Measurements from ENCODE around the gene LBR.

The LBR gene

DNA sequence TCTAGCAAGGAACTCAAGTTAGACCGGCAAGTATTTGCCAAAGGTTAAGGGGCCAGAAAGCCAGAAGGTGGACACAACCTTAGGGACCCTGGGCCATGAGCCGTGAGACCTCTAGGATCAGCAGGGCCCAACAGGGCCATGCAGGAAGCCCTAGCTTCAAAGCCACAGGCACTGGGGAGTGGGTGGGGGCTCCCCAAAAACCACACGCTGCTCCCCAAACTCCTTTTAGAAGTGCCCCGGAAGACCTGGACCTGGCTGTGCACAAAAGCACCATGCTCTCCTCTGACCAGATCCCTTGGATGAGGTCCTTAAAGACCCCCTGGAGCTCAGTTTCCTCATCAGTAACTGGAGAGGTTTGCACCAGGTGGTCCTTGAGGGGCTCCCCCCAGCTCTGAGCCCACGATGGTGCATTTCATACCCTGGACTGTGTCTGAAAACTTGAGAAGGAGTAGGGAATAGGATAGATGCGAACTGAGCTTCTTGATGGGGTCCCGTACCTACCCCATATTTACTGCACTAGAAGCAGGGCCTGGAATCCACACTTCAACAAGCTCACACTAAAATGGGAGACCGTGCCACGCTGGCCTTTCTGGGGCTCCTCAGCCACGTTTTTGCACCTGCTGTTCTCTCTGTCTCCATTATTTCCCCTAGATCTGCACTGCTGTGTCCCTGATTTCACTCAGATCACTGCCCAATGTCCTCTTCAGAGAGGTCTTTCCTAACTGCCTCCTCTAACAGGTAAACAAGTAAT, 40.6 kb upstream of the LBR start:
- peaks cover 2% of the 10 kb centered on the region for H3K79me1 ChIP-seq (ENCODE audit: low read length)
- H4K8ac ChIP-seq (ENCODE audit: low read depth, low read length): no peak overlapping the region
- H3K23ac ChIP-seq (ENCODE audit: low read length): no peak overlapping the region
- H3K79me2 ChIP-seq (ENCODE audit: control insufficient read depth, insufficient read depth, low read length, poor library complexity): no peaks in the 10 kb centered on the region
- H3K4me1 ChIP-seq (ENCODE audit: control insufficient read depth in 1 of 2, insufficient read depth in 2 of 2, low read length in 2 of 2): peaks cover 6 to 7% of the 10 kb centered on the region in 2 experiments
- no peak overlapping the region for H2BK12ac ChIP-seq (ENCODE audit: low read length)
- no peak overlapping the region for H3K4me2 ChIP-seq (ENCODE audit: low read length)
- no peaks in the 10 kb centered on the region for H3K36me3 ChIP-seq (ENCODE audit: control insufficient read depth in 1 of 2, insufficient read depth in 2 of 2, low read length in 2 of 2)
- no peak for DNase-seq
- no peak overlapping the region for H4K12ac ChIP-seq (ENCODE audit: low read depth, low read length)
- H3K18ac ChIP-seq (ENCODE audit: low read length): no peak overlapping the region
- H3K27me3 ChIP-seq (ENCODE audit: insufficient read depth, low read length): no peaks in the 10 kb centered on the region
- H2AK5ac ChIP-seq (ENCODE audit: low read length): no peak overlapping the region
- no peak overlapping the region for H2AFZ ChIP-seq (ENCODE audit: insufficient read depth, low read length, poor library complexity)
- no peak overlapping the region for H3K9ac ChIP-seq (ENCODE audit: low read length)
- H3K4ac ChIP-seq (ENCODE audit: low read depth, low read length): no peak overlapping the region
- no peak overlapping the region for H3K27ac ChIP-seq (ENCODE audit: low read depth, low read length)
- H2BK5ac ChIP-seq (ENCODE audit: low read depth, low read length, poor library complexity): no peak overlapping the region
- no peak overlapping the region for H3K4me3 ChIP-seq (ENCODE audit: low read depth, low read length)
- H3K14ac ChIP-seq (ENCODE audit: low read length): no peak overlapping the region
- WGBS (ENCODE audit: extremely low coverage, insufficient coverage, insufficient read length): no CpG with 5 or more reads among the region's 10 CpGs
- H3K9me3 ChIP-seq (ENCODE audit: insufficient read depth, low read depth, low read length): no peaks in the 10 kb centered on the region
- H2BK120ac ChIP-seq (ENCODE audit: insufficient read depth, low read length, poor library complexity): no peak overlapping the region
- no peak overlapping the region for H4K91ac ChIP-seq (ENCODE audit: low read depth, low read length)

DNA sequence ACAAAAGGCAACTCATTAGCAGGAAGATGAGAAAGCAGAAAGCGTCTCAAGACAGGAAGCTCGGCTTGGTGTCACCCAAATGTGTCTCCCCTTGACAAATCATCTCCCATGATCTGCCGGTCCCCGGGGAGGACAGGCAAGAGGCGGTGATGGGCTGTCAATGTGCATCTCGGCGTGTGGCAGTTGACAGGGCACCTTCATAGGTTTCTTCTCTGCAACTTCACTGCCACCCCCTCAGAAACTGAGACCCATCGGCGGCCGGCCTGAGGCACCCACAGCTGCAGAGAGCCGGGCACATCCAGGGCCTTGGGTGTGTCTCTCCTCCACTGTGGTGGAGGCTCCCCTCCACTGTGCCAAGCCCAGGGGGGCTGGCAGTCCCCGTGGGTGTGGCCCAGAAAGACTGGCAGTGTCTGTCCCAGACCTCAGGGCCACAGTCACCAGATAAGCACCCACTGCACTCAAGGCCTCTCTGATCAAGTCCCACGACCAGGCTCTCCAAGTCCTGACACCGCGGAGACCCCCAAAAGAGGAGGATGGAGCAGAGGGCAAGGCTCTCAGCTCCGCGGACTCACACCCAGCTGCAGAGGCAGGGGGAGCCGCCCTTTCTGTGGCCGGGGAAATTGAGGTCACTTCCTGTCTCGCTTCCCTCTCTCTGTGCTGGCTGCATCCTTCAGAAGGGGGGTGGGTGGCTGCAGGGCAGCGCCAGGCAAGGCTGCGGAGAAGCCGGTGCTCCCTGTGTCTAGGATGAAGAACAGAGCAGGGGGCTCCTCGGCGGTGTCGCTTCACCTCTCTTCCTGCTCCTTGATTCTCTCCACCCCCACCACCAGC, 39.6 kb upstream of the LBR start:
- Histone ChIP-seq H3K23ac (ENCODE audit: low read length) (no peak overlapping the region), H3K4me1 (ENCODE audit: control insufficient read depth in 1 of 2, insufficient read depth in 2 of 2, low read length in 2 of 2) (peaks cover 6 to 7% of the 10 kb centered on the region in 2 experiments), H3K9ac (ENCODE audit: low read length) (no peak overlapping the region), H3K4me3 (ENCODE audit: low read depth, low read length) (no peak overlapping the region), H3K27ac (ENCODE audit: low read depth, low read length) (no peak overlapping the region), H2AFZ (ENCODE audit: insufficient read depth, low read length, poor library complexity) (no peak overlapping the region), H3K4ac (ENCODE audit: low read depth, low read length) (no peak overlapping the region), H3K36me3 (ENCODE audit: control insufficient read depth in 1 of 2, insufficient read depth in 2 of 2, low read length in 2 of 2) (no peaks in the 10 kb centered on the region), H2BK12ac (ENCODE audit: low read length) (no peak overlapping the region), H4K91ac (ENCODE audit: low read depth, low read length) (no peak overlapping the region), H3K9me3 (ENCODE audit: insufficient read depth, low read depth, low read length) (no peaks in the 10 kb centered on the region), H4K8ac (ENCODE audit: low read depth, low read length) (no peak overlapping the region), H2BK120ac (ENCODE audit: insufficient read depth, low read length, poor library complexity) (no peak overlapping the region), H2AK5ac (ENCODE audit: low read length) (no peak overlapping the region), H4K12ac (ENCODE audit: low read depth, low read length) (no peak overlapping the region), H3K4me2 (ENCODE audit: low read length) (no peak overlapping the region), H3K79me2 (ENCODE audit: control insufficient read depth, insufficient read depth, low read length, poor library complexity) (no peaks in the 10 kb centered on the region), H3K14ac (ENCODE audit: low read length) (no peak overlapping the region), H2BK5ac (ENCODE audit: low read depth, low read length, poor library complexity) (no peak overlapping the region), H3K27me3 (ENCODE audit: insufficient read depth, low read length) (no peaks in the 10 kb centered on the region), H3K79me1 (ENCODE audit: low read length) (peaks cover 2% of the 10 kb centered on the region), H3K18ac (ENCODE audit: low read length) (no peak overlapping the region)
- DNase-seq: no peak
- WGBS (ENCODE audit: extremely low coverage, insufficient coverage, insufficient read length): no CpG with 5 or more reads among the region's 26 CpGs

DNA sequence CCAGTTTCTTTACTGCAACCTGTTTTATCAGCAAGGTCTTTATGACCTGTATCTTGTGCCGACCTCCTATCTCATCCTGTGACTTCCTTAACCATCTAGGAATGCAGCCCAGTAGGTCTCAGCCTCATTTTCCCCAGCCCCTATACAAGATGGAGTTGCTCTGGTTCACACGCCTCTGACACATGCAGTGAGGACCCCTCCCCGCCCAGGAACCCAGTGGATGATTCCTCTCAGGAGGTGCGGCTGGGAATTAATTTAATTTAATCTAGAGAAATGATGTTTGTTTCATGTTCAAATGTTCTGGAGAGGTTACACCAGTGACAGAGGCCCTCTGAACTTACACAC, 39.0 kb upstream of the LBR start:
- DNase-seq: no peak
- H3K27ac ChIP-seq (ENCODE audit: low read depth, low read length): no peak overlapping the region
- peaks cover under 1% of the 10 kb centered on the region for H3K9me3 ChIP-seq (ENCODE audit: insufficient read depth, low read depth, low read length)
- no CpG with 5 or more reads among the region's 4 CpGs for WGBS (ENCODE audit: extremely low coverage, insufficient coverage, insufficient read length)
- no peaks in the 10 kb centered on the region for H3K79me2 ChIP-seq (ENCODE audit: control insufficient read depth, insufficient read depth, low read length, poor library complexity)
- H3K9ac ChIP-seq (ENCODE audit: low read length): no peak overlapping the region
- H3K4ac ChIP-seq (ENCODE audit: low read depth, low read length): no peak overlapping the region
- H3K4me3 ChIP-seq (ENCODE audit: low read depth, low read length): no peak overlapping the region
- no peak overlapping the region for H4K91ac ChIP-seq (ENCODE audit: low read depth, low read length)
- no peak overlapping the region for H2AFZ ChIP-seq (ENCODE audit: insufficient read depth, low read length, poor library complexity)
- H3K4me2 ChIP-seq (ENCODE audit: low read length): no peak overlapping the region
- no peak overlapping the region for H3K18ac ChIP-seq (ENCODE audit: low read length)
- no peak overlapping the region for H2AK5ac ChIP-seq (ENCODE audit: low read length)
- no peaks in the 10 kb centered on the region for H3K36me3 ChIP-seq (ENCODE audit: control insufficient read depth in 1 of 2, insufficient read depth in 2 of 2, low read length in 2 of 2)
- no peak overlapping the region for H4K12ac ChIP-seq (ENCODE audit: low read depth, low read length)
- H3K4me1 ChIP-seq (ENCODE audit: control insufficient read depth in 1 of 2, insufficient read depth in 2 of 2, low read length in 2 of 2): peaks cover 6 to 7% of the 10 kb centered on the region in 2 experiments
- H2BK120ac ChIP-seq (ENCODE audit: insufficient read depth, low read length, poor library complexity): no peak overlapping the region
- H4K8ac ChIP-seq (ENCODE audit: low read depth, low read length): no peak overlapping the region
- no peak overlapping the region for H3K14ac ChIP-seq (ENCODE audit: low read length)
- peaks cover 2% of the 10 kb centered on the region for H3K79me1 ChIP-seq (ENCODE audit: low read length)
- H3K23ac ChIP-seq (ENCODE audit: low read length): no peak overlapping the region
- no peaks in the 10 kb centered on the region for H3K27me3 ChIP-seq (ENCODE audit: insufficient read depth, low read length)
- H2BK12ac ChIP-seq (ENCODE audit: low read length): no peak overlapping the region
- H2BK5ac ChIP-seq (ENCODE audit: low read depth, low read length, poor library complexity): no peak overlapping the region

DNA sequence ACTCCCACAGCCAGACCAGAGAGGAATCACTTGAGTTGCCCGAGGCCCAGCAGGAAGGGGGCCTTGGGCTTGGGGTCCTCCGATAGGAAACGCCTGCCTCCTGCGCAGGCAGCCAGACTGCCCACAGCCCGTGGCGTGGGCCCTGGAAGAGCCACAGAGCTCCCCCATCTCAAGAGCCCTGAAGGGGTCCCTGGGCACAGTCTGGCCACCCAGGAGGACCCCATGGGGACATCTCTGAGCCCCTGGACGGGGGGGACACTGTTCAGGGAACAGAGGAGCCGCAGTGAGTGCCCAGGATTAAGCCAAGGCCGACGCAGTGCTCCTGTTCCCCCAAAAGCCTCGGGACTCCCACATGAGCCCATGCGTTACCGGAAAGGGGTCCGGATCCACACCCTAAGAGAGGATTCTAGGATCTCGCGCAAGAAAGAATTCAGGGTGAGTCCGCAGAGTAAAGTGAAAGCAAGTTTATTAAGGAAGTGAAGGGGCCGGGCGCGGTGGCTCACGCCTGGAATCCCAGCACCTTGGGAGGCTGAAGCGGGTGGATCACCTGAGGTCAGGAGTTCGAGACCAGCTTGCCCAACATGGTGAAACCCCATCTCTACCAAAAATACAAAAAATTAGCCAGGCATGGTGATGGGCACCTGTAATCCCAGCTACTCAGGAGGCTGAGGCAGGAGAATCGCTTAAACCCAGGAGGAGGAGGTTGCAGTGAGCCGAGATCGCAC, 38.1 kb upstream of the LBR start:
- peaks cover 2% of the 10 kb centered on the region for H3K79me1 ChIP-seq (ENCODE audit: low read length)
- no peak overlapping the region for H3K27ac ChIP-seq (ENCODE audit: low read depth, low read length)
- H3K36me3 ChIP-seq (ENCODE audit: control insufficient read depth in 1 of 2, insufficient read depth in 2 of 2, low read length in 2 of 2): no peaks in the 10 kb centered on the region
- no peak overlapping the region for H3K4me3 ChIP-seq (ENCODE audit: low read depth, low read length)
- no peaks in the 10 kb centered on the region for H3K27me3 ChIP-seq (ENCODE audit: insufficient read depth, low read length)
- H3K9me3 ChIP-seq (ENCODE audit: insufficient read depth, low read depth, low read length): peaks cover 2% of the 10 kb centered on the region
- no peak overlapping the region for H3K23ac ChIP-seq (ENCODE audit: low read length)
- DNase-seq: no peak
- WGBS (ENCODE audit: extremely low coverage, insufficient coverage, insufficient read length): no CpG with 5 or more reads among the region's 26 CpGs
- H4K8ac ChIP-seq (ENCODE audit: low read depth, low read length): no peak overlapping the region
- no peak overlapping the region for H2BK5ac ChIP-seq (ENCODE audit: low read depth, low read length, poor library complexity)
- no peak overlapping the region for H3K14ac ChIP-seq (ENCODE audit: low read length)
- H2AK5ac ChIP-seq (ENCODE audit: low read length): no peak overlapping the region
- peak overlapping the region; percentile 59 for H4K12ac ChIP-seq (ENCODE audit: low read depth, low read length)
- H3K9ac ChIP-seq (ENCODE audit: low read length): no peak overlapping the region
- no peak overlapping the region for H2AFZ ChIP-seq (ENCODE audit: insufficient read depth, low read length, poor library complexity)
- H3K79me2 ChIP-seq (ENCODE audit: control insufficient read depth, insufficient read depth, low read length, poor library complexity): no peaks in the 10 kb centered on the region
- H3K18ac ChIP-seq (ENCODE audit: low read length): no peak overlapping the region
- H3K4ac ChIP-seq (ENCODE audit: low read depth, low read length): no peak overlapping the region
- no peak overlapping the region for H4K91ac ChIP-seq (ENCODE audit: low read depth, low read length)
- no peak overlapping the region for H3K4me2 ChIP-seq (ENCODE audit: low read length)
- H2BK12ac ChIP-seq (ENCODE audit: low read length): no peak overlapping the region
- no peak overlapping the region for H2BK120ac ChIP-seq (ENCODE audit: insufficient read depth, low read length, poor library complexity)
- H3K4me1 ChIP-seq (ENCODE audit: control insufficient read depth in 1 of 2, insufficient read depth in 2 of 2, low read length in 2 of 2): peaks cover 6 to 7% of the 10 kb centered on the region in 2 experiments

All from trophoblast cell (in vitro differentiated cells and primary cell).